ENCODE results near the gene CCNYL1.
A peak's percentile ranks its signal among the peaks of the same experiment; 100 is the strongest.

Gene CCNYL1

GRCh38 chr2:207674266-207674774 lies 37.1 kb upstream of the CCNYL1 start:
- H3K4me3 Mint-ChIP-seq: no peak overlapping the region
- no peak overlapping the region for H3K27ac Mint-ChIP-seq
- no peaks in the 10 kb centered on the region for H3K36me3 Mint-ChIP-seq (ENCODE audit: low read depth)
- TF ChIP-seq CTCF (IDR thresholded peaks at IDR 0.05; ENCODE audit: unreplicated experiment in 3 of 3): no peak
- H3K4me1 Mint-ChIP-seq: peaks cover 7% of the 10 kb centered on the region
- H3K9me3 Mint-ChIP-seq: no peaks in the 10 kb centered on the region
- H3K27me3 Mint-ChIP-seq (ENCODE audit: low read depth): no peaks in the 10 kb centered on the region

- no peaks in the 10 kb centered on the region for H3K36me3 Mint-ChIP-seq (ENCODE audit: low read depth)
- H3K4me1 Mint-ChIP-seq: peaks cover 7% of the 10 kb centered on the region
- no peaks in the 10 kb centered on the region for H3K27me3 Mint-ChIP-seq (ENCODE audit: low read depth)
- no peak overlapping the region for H3K4me3 Mint-ChIP-seq
- H3K9me3 Mint-ChIP-seq: no peaks in the 10 kb centered on the region
- TF ChIP-seq CTCF (IDR thresholded peaks at IDR 0.05; ENCODE audit: unreplicated experiment in 3 of 3): no peak
- H3K27ac Mint-ChIP-seq: no peak overlapping the region
Observed at GRCh38 chr2:207674826-207675225, 36.6 kb upstream of the CCNYL1 start.

GRCh38 chr2:207676827-207677354 lies 34.5 kb upstream of the CCNYL1 start:
- TF ChIP-seq CTCF (IDR thresholded peaks at IDR 0.05; ENCODE audit: unreplicated experiment in 3 of 3): no peak
- Mint-ChIP-seq H3K27me3 (ENCODE audit: low read depth) (no peaks in the 10 kb centered on the region), H3K36me3 (ENCODE audit: low read depth) (no peaks in the 10 kb centered on the region), H3K4me1 (peaks cover 7% of the 10 kb centered on the region), H3K9me3 (no peaks in the 10 kb centered on the region), H3K4me3 (no peak overlapping the region), H3K27ac (peak overlapping the region in 2 of 3 experiments; percentile 40 to 61)

- Mint-ChIP-seq H3K27ac (no peak overlapping the region), H3K4me1 (peaks cover 12% of the 10 kb centered on the region), H3K27me3 (ENCODE audit: low read depth) (peaks cover 5% of the 10 kb centered on the region), H3K4me3 (no peak overlapping the region), H3K9me3 (no peaks in the 10 kb centered on the region), H3K36me3 (ENCODE audit: low read depth) (no peaks in the 10 kb centered on the region)
- TF ChIP-seq CTCF (IDR thresholded peaks at IDR 0.05; ENCODE audit: unreplicated experiment in 3 of 3): no peak
Observed at GRCh38 chr2:207681431-207681830, 30.0 kb upstream of the CCNYL1 start.

GRCh38 chr2:207682557-207682956 lies 28.9 kb upstream of the CCNYL1 start:
- no peaks in the 10 kb centered on the region for H3K36me3 Mint-ChIP-seq (ENCODE audit: low read depth)
- peaks cover 5% of the 10 kb centered on the region for H3K27me3 Mint-ChIP-seq (ENCODE audit: low read depth)
- H3K9me3 Mint-ChIP-seq: no peaks in the 10 kb centered on the region
- H3K4me1 Mint-ChIP-seq: peaks cover 5% of the 10 kb centered on the region
- no peak for TF ChIP-seq CTCF (IDR thresholded peaks at IDR 0.05; ENCODE audit: unreplicated experiment in 3 of 3)
- H3K4me3 Mint-ChIP-seq: no peak overlapping the region
- H3K27ac Mint-ChIP-seq: no peak overlapping the region

- peaks cover 5% of the 10 kb centered on the region for H3K4me1 Mint-ChIP-seq
- H3K36me3 Mint-ChIP-seq (ENCODE audit: low read depth): no peaks in the 10 kb centered on the region
- no peaks in the 10 kb centered on the region for H3K9me3 Mint-ChIP-seq
- peaks cover 5% of the 10 kb centered on the region for H3K27me3 Mint-ChIP-seq (ENCODE audit: low read depth)
- H3K4me3 Mint-ChIP-seq: no peak overlapping the region
- no peak overlapping the region for H3K27ac Mint-ChIP-seq
- no peak for TF ChIP-seq CTCF (IDR thresholded peaks at IDR 0.05; ENCODE audit: unreplicated experiment in 3 of 3)
Observed at GRCh38 chr2:207683438-207683837, 28.0 kb upstream of the CCNYL1 start.
